GM23338 (cell line): ENCODE measurements around the gene MKRN2OS.

ENCODE experiments used
- EZH2 ChIP-seq: fragments of 200-600 bp; sonication (generic); IDR thresholded peaks from one replicate; pipeline ENCODE4 v1.8.0; 2017; ENCODE audit warnings: antibody characterized with exemption, mild to moderate bottlenecking, low read depth; ENCODE audit not compliant: unreplicated experiment
- EZH2phosphoT487 ChIP-seq: fragments of 200-600 bp; sonication (generic); IDR thresholded peaks from one replicate; pipeline ENCODE4 v1.8.1; 2018; ENCODE audit warnings: antibody characterized with exemption; ENCODE audit not compliant: unreplicated experiment
- POLR2AphosphoS5 ChIP-seq: IDR thresholded peaks from 2 replicates; pipeline ENCODE4 v1.6.1; 2016; ENCODE audit warnings: antibody characterized with exemption, low read depth
- STAT1 ChIP-seq: IDR thresholded peaks from one replicate; pipeline ENCODE4 v1.6.1; 2016; ENCODE audit warnings: antibody characterized with exemption; ENCODE audit not compliant: unreplicated experiment
- TF ChIP-seq, protein P1 (sequence below), 2 experiments: fragments of 200-600 bp in 1 of 2; sonication (generic) in 1 of 2; conservative IDR thresholded peaks; 2 replicates each; pipeline versions ENCODE4 v1.5.1 to v1.6.1; 2016 to 2017; ENCODE audit warnings: antibody characterized with exemption in 2 of 2, low read depth in 2 of 2, mild to moderate bottlenecking in 2 of 2, moderate library complexity in 1 of 2
- TF ChIP-seq, protein P2 (sequence below): IDR thresholded peaks from one replicate; pipeline ENCODE4 v1.6.1; 2018; ENCODE audit warnings: antibody characterized with exemption; ENCODE audit not compliant: unreplicated experiment

DNA sequence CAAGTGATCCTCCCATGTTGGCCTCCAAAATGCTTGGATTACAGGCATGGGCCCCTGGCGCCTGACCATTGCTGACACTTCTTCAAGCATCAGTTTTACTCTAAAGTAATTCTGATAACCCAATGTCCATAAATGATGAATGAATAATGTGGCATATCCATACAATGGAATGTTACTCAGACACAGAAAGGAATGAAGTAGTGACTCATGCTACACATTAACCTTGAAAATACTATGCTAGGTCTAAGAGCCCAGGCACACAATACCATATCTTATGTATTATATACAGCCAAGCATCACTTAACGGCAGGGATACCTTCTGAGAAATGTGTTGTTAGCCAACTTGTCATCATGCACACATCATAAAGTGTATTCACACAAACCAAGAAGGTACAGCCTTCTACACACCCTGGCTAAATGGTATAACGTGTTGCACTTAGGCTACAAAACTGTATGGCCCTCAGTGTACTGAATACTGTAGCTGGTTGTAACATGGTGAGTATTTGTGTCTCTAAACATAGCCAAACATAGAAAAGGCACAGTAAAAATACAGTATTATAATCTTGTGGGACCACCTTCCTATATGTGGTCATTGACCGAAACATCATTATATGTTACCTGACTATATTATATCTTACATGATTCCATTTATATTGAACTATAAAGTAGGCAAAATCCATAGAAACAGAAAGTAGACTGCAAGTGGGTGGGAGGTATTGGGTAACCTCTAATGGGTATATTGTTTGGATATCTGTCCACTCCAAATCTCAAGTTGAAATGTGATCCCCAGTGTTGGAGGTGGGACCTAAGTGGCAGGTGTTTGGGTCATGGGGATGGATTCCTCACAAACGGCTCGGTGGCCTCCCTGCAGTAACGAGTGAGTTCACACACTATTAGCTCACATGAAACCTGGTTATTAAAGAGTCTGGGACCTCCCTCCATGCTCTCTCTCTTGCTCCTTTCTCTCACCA, 43.0 kb upstream of the MKRN2OS start:
- TF ChIP-seq, protein P1, sequence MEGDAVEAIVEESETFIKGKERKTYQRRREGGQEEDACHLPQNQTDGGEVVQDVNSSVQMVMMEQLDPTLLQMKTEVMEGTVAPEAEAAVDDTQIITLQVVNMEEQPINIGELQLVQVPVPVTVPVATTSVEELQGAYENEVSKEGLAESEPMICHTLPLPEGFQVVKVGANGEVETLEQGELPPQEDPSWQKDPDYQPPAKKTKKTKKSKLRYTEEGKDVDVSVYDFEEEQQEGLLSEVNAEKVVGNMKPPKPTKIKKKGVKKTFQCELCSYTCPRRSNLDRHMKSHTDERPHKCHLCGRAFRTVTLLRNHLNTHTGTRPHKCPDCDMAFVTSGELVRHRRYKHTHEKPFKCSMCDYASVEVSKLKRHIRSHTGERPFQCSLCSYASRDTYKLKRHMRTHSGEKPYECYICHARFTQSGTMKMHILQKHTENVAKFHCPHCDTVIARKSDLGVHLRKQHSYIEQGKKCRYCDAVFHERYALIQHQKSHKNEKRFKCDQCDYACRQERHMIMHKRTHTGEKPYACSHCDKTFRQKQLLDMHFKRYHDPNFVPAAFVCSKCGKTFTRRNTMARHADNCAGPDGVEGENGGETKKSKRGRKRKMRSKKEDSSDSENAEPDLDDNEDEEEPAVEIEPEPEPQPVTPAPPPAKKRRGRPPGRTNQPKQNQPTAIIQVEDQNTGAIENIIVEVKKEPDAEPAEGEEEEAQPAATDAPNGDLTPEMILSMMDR (conservative IDR thresholded peaks at IDR 0.05; ENCODE audit: low read depth in 2 of 2), result no peak
- TF ChIP-seq, protein P2, sequence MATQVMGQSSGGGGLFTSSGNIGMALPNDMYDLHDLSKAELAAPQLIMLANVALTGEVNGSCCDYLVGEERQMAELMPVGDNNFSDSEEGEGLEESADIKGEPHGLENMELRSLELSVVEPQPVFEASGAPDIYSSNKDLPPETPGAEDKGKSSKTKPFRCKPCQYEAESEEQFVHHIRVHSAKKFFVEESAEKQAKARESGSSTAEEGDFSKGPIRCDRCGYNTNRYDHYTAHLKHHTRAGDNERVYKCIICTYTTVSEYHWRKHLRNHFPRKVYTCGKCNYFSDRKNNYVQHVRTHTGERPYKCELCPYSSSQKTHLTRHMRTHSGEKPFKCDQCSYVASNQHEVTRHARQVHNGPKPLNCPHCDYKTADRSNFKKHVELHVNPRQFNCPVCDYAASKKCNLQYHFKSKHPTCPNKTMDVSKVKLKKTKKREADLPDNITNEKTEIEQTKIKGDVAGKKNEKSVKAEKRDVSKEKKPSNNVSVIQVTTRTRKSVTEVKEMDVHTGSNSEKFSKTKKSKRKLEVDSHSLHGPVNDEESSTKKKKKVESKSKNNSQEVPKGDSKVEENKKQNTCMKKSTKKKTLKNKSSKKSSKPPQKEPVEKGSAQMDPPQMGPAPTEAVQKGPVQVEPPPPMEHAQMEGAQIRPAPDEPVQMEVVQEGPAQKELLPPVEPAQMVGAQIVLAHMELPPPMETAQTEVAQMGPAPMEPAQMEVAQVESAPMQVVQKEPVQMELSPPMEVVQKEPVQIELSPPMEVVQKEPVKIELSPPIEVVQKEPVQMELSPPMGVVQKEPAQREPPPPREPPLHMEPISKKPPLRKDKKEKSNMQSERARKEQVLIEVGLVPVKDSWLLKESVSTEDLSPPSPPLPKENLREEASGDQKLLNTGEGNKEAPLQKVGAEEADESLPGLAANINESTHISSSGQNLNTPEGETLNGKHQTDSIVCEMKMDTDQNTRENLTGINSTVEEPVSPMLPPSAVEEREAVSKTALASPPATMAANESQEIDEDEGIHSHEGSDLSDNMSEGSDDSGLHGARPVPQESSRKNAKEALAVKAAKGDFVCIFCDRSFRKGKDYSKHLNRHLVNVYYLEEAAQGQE, result no peak
- TF ChIP-seq EZH2phosphoT487, result no peak
- no peak for TF ChIP-seq STAT1
- TF ChIP-seq POLR2AphosphoS5, result no peak
- TF ChIP-seq EZH2, result no peak
